NB4 (cell line): Measurements from ENCODE around the gene PLA2G4A.

Experiments
- CTCF ChIP-seq: IDR thresholded peaks from one replicate; pipeline ENCODE4 v1.5.1; 2012; ENCODE audit warnings: low read depth, low read length
- MYC ChIP-seq: IDR thresholded peaks from 2 replicates; pipeline ENCODE4 v1.6.1; 2011; ENCODE audit warnings: low read depth, low read length
- POLR2A ChIP-seq: IDR thresholded peaks from 2 replicates; pipeline ENCODE4 v1.6.1; 2011; ENCODE audit warnings: mild to moderate bottlenecking; ENCODE audit not compliant: insufficient read length; ENCODE audit errors: extremely low read depth

- no peak for TF ChIP-seq CTCF
- TF ChIP-seq MYC, result no peak
- TF ChIP-seq POLR2A, result no peak
Observed at GRCh38 chr1:186807163-186807562, 21.6 kb upstream of the PLA2G4A start.
